Smooth muscle cell (in vitro differentiated cells): ENCODE measurements around the gene MRGPRF. TPM values are rescaled to one million over a fixed set of nuclear protein-coding genes. Genes with fewer than 3 reads are reported as not detected.

Experiments used
- DNase-seq: peaks from one replicate; lab custom pipeline; 2025; ENCODE audit not compliant: unreplicated experiment; lab: John Stamatoyannopoulos, UW
- H2AFZ ChIP-seq: fragments of 200-600 bp; sonication (generic); 2 replicates; pipeline ENCODE4 v1.6.0; 2016; ENCODE audit warnings: antibody characterized with exemption, low read depth, mild to moderate bottlenecking
- H3F3A ChIP-seq: fragments of 200-600 bp; sonication (generic); 2 replicates; pipeline ENCODE4 v1.6.0; 2017; ENCODE audit warnings: antibody characterized with exemption, low read depth
- H3K27ac ChIP-seq: fragments of 200-600 bp; sonication (generic); 2 replicates; pipeline ENCODE4 v1.5.1; 2016; ENCODE audit warnings: low read depth, mild to moderate bottlenecking
- H3K27me3 ChIP-seq: fragments of 200-600 bp; sonication (generic); 2 replicates; pipeline ENCODE4 v1.6.1; 2016; ENCODE audit warnings: low read depth, mild to moderate bottlenecking
- H3K36me3 ChIP-seq: fragments of 200-600 bp; sonication (generic); 2 replicates; pipeline ENCODE4 v1.5.1; 2016; ENCODE audit warnings: low read depth
- H3K4me1 ChIP-seq: fragments of 200-600 bp; sonication (generic); 2 replicates; pipeline ENCODE4 v1.5.1; 2016; ENCODE audit warnings: low read depth
- H3K4me2 ChIP-seq: fragments of 200-600 bp; sonication (generic); 2 replicates; pipeline ENCODE4 v1.6.0; 2016; ENCODE audit warnings: mild to moderate bottlenecking
- H3K4me3 ChIP-seq: fragments of 200-600 bp; sonication (generic); 2 replicates; pipeline ENCODE4 v1.5.1; 2016; ENCODE audit warnings: mild to moderate bottlenecking
- H3K79me2 ChIP-seq: fragments of 200-600 bp; sonication (generic); 2 replicates; pipeline ENCODE4 v1.6.0; 2016; ENCODE audit warnings: low read depth, mild to moderate bottlenecking
- H3K9ac ChIP-seq: fragments of 200-600 bp; sonication (generic); 2 replicates; pipeline ENCODE4 v1.6.0; 2016; ENCODE audit warnings: low read depth
- H3K9me3 ChIP-seq: fragments of 200-600 bp; sonication (generic); replicated peaks from 2 replicates; pipeline ENCODE4 v1.5.1; 2016; ENCODE audit warnings: low read depth
- H4K20me1 ChIP-seq: fragments of 200-600 bp; sonication (generic); 2 replicates; pipeline ENCODE4 v1.6.0; 2016; ENCODE audit warnings: low read depth
- CTCF ChIP-seq: fragments of 200-600 bp; sonication (generic); IDR thresholded peaks from 2 replicates; pipeline ENCODE4 v1.5.1; 2017; ENCODE audit warnings: borderline replicate concordance, mild to moderate bottlenecking, antibody characterized with exemption; ENCODE audit not compliant: insufficient read depth, poor library complexity, severe bottlenecking
- WGBS: methylation state at CpG from one replicate; pipeline ENCODE4 v1.1.7; 2016; ENCODE audit warnings: low lambda C conversion rate; 5-methylcytosine and 5-hydroxymethylcytosine counted together
- polyA plus RNA-seq: library from polyadenylated mRNA; unstranded; fragments of >200 nt; fragmentation: Nextera tagmentation; extraction: Ambion mirVana; gene quantifications from 2 replicates; pipeline ENCODE4 v1.2.1, GENCODE V29; 2016
- total RNA-seq: library from RNA; depleted of rRNA; stranded (reverse); fragments of >200 nt; gene quantifications from 2 replicates; pipeline ENCODE4 v1.2.3, GENCODE V29; 2014

MRGPRF gene
- total and polyA plus RNA-seq, 2 experiments from 2014 or later: 6.7 to 17.2 TPM

- DNase-seq: no peak
- no peak overlapping the region for H2AFZ ChIP-seq
- WGBS: 94% methylated on average over 23 of the region's 23 CpGs
Measured at GRCh38 chr11:69058511-69059270, 45.6 kb upstream of the MRGPRF start.

GRCh38 chr11:69057801-69058200, 44.8 kb upstream of the MRGPRF start:
- Histone ChIP-seq H2AFZ (no peak overlapping the region), H3K4me1 (no peaks in the 10 kb centered on the region), H3K27ac (no peak overlapping the region), H3K9me3 (no peaks in the 10 kb centered on the region), H3K36me3 (no peaks in the 10 kb centered on the region), H3K79me2 (no peaks in the 10 kb centered on the region), H3K4me2 (no peak overlapping the region), H3F3A (no peaks in the 10 kb centered on the region), H3K9ac (no peak overlapping the region), H3K27me3 (no peaks in the 10 kb centered on the region), H3K4me3 (no peak overlapping the region), H4K20me1 (peaks cover 79% of the 10 kb centered on the region)
- 91% methylated on average over 14 of the region's 14 CpGs for WGBS
- no peak for TF ChIP-seq CTCF
- DNase-seq: no peak

More at GRCh38 chr11:69058511-69059270, 45.6 kb upstream of the MRGPRF start:
- TF ChIP-seq CTCF: no peak
- Histone ChIP-seq H3F3A (no peaks in the 10 kb centered on the region), H3K79me2 (no peaks in the 10 kb centered on the region), H3K4me2 (no peak overlapping the region), H3K27ac (no peak overlapping the region), H3K36me3 (no peaks in the 10 kb centered on the region), H4K20me1 (peaks cover 71% of the 10 kb centered on the region), H3K27me3 (no peaks in the 10 kb centered on the region), H3K4me1 (no peaks in the 10 kb centered on the region), H3K9ac (no peak overlapping the region), H3K9me3 (no peaks in the 10 kb centered on the region), H3K4me3 (no peak overlapping the region)

GRCh38 chr11:69057236-69057635, 44.2 kb upstream of the MRGPRF start:
- WGBS: 97% methylated on average over 15 of the region's 15 CpGs
- Histone ChIP-seq H3K9me3 (no peaks in the 10 kb centered on the region), H3K27me3 (no peaks in the 10 kb centered on the region), H3K36me3 (no peaks in the 10 kb centered on the region), H3K9ac (no peak overlapping the region), H3K79me2 (no peaks in the 10 kb centered on the region), H3K4me3 (no peak overlapping the region), H2AFZ (no peak overlapping the region), H3K27ac (no peak overlapping the region), H3K4me2 (no peak overlapping the region), H3F3A (no peaks in the 10 kb centered on the region), H3K4me1 (no peaks in the 10 kb centered on the region), H4K20me1 (peaks cover 84% of the 10 kb centered on the region)
- TF ChIP-seq CTCF: no peak
- DNase-seq: no peak
